GM10248 (cell line): Measurements from ENCODE around the gene NKX2-1.

Experiments used
- CTCF ChIA-PET: fragments of 300-600 bp; sonication (Branson Sonifier 250); formaldehyde crosslinking; extraction: SDS; loops from one replicate; lab custom pipeline; 2021; ENCODE audit warnings: antibody characterized with exemption; lab: Yijun Ruan, JAX
- POLR2A ChIA-PET: fragments of 350-650 bp; sonication (Branson Sonifier 250); formaldehyde crosslinking; extraction: SDS; loops from one replicate; lab custom pipeline; 2020; ENCODE audit warnings: antibody characterized with exemption; lab: Yijun Ruan, JAX
- DNase-seq: peaks from one replicate; pipeline ENCODE4 v3.0.0; 2012; ENCODE audit errors: extremely low spot score
- CTCF ChIP-seq: IDR thresholded peaks from 2 replicates; pipeline ENCODE4 v1.5.1; 2012; ENCODE audit warnings: mild to moderate bottlenecking, low read depth; ENCODE audit errors: extremely low read depth, missing control alignments, control extremely low read depth

The NKX2-1 gene

GRCh38 chr14:36538051-36538450 lies 18.0 kb upstream of the NKX2-1 start:
- POLR2A ChIA-PET, result no interaction called here
- no peak for TF ChIP-seq CTCF
- no peak for DNase-seq
- CTCF ChIA-PET, result interaction anchor here (1.4 to 3.0 kb wide), 4 partner anchors 10 to 468 kb away, joined by 3 to 19 read pairs (median 6); no protein-coding TSS in a partner anchor

GRCh38 chr14:36529062-36529461 lies 9.0 kb upstream of the NKX2-1 start:
- ChIA-PET POLR2A (no interaction called here), CTCF (interaction anchor here (1.1 kb wide), 1 partner anchor 27 kb away, joined by 3 read pairs; no protein-coding TSS in a partner anchor)
- no peak for DNase-seq
- TF ChIP-seq CTCF, result no peak

- DNase-seq, result no peak
- CTCF ChIA-PET, result interaction anchor here (1.0 to 2.8 kb wide), 5 partner anchors 10 to 456 kb away, joined by 3 to 13 read pairs (median 3); no protein-coding TSS in a partner anchor
- no peak for TF ChIP-seq CTCF
- POLR2A ChIA-PET, result no interaction called here
Measured at GRCh38 chr14:36525746-36526099, 5.7 kb upstream of the NKX2-1 start.

- POLR2A ChIA-PET, result no interaction called here
Measured at GRCh38 chr14:36524874-36525745, 5.1 kb upstream of the NKX2-1 start.

GRCh38 chr14:36524220-36524837 lies 4.3 kb upstream of the NKX2-1 start:
- no peak for DNase-seq
- ChIA-PET POLR2A (no interaction called here), CTCF (interaction anchor here (2.8 kb wide), 1 partner anchor 29 kb away, joined by 13 read pairs; no protein-coding TSS in a partner anchor)
- no peak for TF ChIP-seq CTCF

More at GRCh38 chr14:36524874-36525745, 5.1 kb upstream of the NKX2-1 start:
- peak; percentile 12 for DNase-seq
- TF ChIP-seq CTCF, result no peak
- CTCF ChIA-PET, result interaction anchor here (1.0 to 2.8 kb wide), 5 partner anchors 9 to 455 kb away, joined by 3 to 13 read pairs (median 3); no protein-coding TSS in a partner anchor

- ChIA-PET POLR2A (no interaction called here), CTCF (no interaction called here)
- TF ChIP-seq CTCF, result no peak
- DNase-seq, result peak; percentile 7
Measured at GRCh38 chr14:36522972-36523715, 3.1 kb upstream of the NKX2-1 start.
